GM18526 (cell line): ENCODE data around the gene CPOX.

ENCODE experiments used
- POLR2A ChIP-seq: IDR thresholded peaks from 3 replicates; pipeline ENCODE4 v1.6.1; 2011; ENCODE audit not compliant: insufficient read length; ENCODE audit errors: extremely low read depth

The CPOX gene

DNA sequence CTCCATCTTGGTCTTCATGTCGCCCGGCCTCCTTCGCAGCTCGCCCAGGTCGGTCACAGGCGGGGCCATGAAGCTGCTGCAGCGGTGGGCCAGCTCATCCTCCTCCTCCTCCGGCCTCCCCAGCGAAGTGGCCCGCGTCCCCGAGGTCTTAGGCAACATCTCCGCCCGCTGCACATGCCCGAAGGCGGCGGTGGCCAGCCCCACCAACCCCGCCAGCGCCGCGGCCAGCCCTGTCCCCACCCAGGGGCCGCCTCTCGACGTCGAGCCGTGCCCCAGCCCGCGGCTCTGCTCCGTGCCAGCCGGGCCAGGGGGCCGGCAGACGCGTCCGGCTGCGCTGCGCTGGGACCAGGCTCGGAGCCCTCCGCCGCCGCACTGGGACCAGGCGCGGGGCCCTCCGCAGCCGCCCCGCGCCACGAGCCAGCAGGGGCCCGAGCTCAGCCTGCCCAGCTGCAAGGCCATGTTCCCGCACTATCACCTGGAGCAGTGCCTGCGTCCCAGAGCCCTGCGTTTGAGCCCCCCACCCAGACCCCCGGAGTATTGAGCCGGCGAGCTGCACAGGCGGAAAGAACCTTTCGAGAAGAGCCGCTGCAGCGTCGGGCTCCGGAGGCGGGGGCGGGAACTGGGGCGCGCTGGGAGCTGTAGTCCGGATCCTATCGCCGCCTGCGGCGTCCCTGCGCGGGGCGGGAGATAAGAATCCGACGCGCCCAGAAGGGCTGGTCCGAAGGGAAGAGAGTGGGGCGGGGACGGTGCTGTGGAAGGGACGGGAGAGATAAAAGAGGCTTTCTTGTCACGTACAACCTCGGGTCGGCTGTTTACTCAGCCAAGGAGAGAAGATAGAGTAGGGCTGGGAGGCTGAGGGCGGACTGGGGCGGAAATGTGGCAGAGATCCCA lies at the start of gene CPOX:
Gene CPOX (minus strand): TSS at position 566 of the 891 bp plus-strand sequence. CDS start 107 bp downstream, at position 459.
- peak; percentile 55 for TF ChIP-seq POLR2A

- TF ChIP-seq POLR2A, result no peak
These were observed 37.0 kb upstream of the CPOX start for GRCh38 chr3:98630416-98630815.

DNA sequence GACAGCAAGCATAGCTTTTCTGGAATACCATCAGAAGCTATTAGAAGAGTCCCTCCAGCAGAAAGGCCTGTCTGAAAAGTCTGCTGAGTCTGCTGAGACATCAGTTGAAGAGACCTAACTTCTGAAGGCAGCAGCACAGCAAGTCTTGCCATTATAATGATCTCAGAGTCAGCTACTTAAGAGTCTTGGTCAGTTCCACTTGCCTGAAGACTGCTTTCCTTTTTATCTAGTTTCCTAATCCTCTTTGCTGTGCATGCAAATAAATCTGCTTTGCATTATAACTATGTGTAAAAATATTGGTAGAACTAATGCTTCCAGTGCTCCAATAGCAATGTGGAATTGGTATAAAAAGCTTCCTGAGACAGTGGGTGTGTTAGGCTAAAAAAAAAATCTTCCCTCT lies 34.9 kb upstream of the CPOX start:
- TF ChIP-seq POLR2A, result no peak

GRCh38 chr3:98626151-98626550 lies 32.7 kb upstream of the CPOX start:
- TF ChIP-seq POLR2A, result no peak

- no peak for TF ChIP-seq POLR2A
These were observed 30.3 kb upstream of the CPOX start for GRCh38 chr3:98623572-98624280.

GRCh38 chr3:98617841-98618240 lies 24.4 kb upstream of the CPOX start:
- no peak for TF ChIP-seq POLR2A

DNA sequence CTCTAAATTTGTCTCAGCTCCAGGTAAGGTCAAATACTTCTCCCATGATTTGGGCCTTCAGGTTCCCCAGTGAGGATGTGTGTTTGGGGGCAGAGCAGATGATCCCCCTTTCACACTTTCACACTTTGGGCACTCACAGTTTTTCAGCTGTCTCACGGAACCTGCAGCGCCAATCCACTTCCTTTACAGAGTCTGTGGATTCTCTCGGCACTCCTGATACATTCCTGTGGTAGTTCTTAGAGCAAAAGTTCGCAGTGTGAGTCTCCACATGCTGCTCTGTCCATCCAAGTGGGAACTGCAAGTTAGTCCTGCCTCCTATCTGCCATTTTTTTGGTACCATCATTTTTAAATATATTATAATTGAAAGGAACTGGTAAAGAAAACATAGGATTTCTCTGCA lies 20.2 kb upstream of the CPOX start:
- no peak for TF ChIP-seq POLR2A

DNA sequence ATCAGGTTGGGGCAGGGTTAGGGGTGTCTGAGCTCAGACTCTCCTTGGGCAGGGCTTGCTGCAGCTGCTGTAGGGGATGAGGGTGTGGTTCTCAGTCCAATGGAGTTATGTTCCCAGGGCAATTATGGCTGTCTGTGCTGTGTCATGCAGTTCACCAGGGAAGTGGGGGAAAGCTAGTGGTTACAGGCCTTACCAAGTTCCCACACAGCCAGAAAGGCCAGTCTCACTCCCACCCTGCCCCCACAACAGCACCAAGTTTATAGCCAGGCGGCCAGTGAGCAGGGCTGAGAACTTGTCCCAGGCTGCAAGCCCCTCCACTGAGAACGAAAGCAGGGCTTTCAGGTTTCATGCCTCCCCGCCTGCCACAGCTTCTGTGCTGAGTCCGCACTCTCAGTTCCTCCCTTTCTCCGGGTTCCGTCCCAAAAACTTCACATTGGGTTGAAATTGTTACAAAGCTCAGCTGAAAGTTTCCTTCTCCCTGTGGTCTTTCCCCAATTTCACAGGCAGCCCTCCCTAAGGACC lies 19.6 kb upstream of the CPOX start:
- TF ChIP-seq POLR2A, result no peak

DNA sequence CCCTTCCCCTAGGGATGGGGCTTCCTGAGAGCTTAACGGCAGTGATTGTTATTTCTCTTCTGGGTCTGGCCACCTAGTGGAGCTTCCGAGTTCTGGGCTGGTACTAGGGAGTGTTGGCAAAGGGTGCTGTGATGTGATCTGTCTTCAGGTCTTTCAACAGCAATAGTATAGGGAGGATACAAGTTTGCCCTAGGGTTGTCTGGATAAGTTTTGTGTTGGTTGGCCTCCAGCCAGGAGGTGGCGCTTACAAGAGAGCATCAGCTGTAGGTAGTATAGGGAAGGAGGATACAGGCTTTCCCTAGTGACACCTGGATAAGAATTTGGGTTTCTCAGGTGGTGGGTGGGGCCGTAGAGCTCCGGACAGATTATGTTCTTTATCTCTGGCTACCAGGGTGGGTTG lies 19.2 kb upstream of the CPOX start:
- TF ChIP-seq POLR2A, result no peak

DNA sequence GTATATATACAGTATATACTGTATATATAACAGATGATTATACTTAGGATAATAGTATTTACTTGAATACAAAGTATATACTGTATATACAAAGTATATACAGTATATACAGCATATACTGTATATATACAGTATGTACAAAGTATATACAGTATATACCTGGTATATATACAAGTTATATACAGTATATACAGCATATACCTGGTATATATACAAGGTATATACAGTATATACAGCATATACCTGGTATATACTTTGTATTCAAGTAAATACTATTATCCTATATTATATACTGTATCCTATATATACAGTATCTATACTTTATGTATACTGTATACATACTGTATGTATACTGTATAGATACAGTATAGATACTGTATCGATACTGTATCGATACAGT lies 14.6 kb upstream of the CPOX start:
- no peak for TF ChIP-seq POLR2A

- no peak for TF ChIP-seq POLR2A
These were observed 10.2 kb upstream of the CPOX start for GRCh38 chr3:98603580-98603979.

GRCh38 chr3:98602078-98602678 lies 8.8 kb upstream of the CPOX start:
- TF ChIP-seq POLR2A, result no peak

- no peak for TF ChIP-seq POLR2A
These were observed 7.8 kb upstream of the CPOX start for GRCh38 chr3:98601180-98601579.

GRCh38 chr3:98600412-98601095 lies 7.1 kb upstream of the CPOX start:
- TF ChIP-seq POLR2A, result no peak
